Measurements from ENCODE around the gene DPH6.
"Not testable (repeated sequence)": the region's sequence is repeated elsewhere in the genome, so short reads cannot be mapped to it uniquely, and the experiment has no call there.

DPH6 gene

GRCh38 chr15:35485411-35485810, 60.6 kb downstream of the DPH6 start:
- no peak for DNase-seq (ENCODE audit: low spot score)

- DNase-seq (ENCODE audit: low spot score), result no peak
Measured at GRCh38 chr15:35484231-35484945, 61.6 kb downstream of the DPH6 start.

- no peak for DNase-seq (ENCODE audit: low spot score)
Measured at GRCh38 chr15:35481992-35482391, 64.0 kb downstream of the DPH6 start.

GRCh38 chr15:35481064-35481463, 64.9 kb downstream of the DPH6 start:
- no peak for DNase-seq (ENCODE audit: low spot score)

- DNase-seq (ENCODE audit: low spot score), result no peak
Measured at GRCh38 chr15:35479423-35479822, 66.5 kb downstream of the DPH6 start.

GRCh38 chr15:35477312-35478262, 68.4 kb downstream of the DPH6 start:
- no peak for DNase-seq (ENCODE audit: low spot score)

- no peak for DNase-seq (ENCODE audit: low spot score)
Measured at GRCh38 chr15:35471024-35471423, 74.9 kb downstream of the DPH6 start.

GRCh38 chr15:35470441-35470840, 75.5 kb downstream of the DPH6 start:
- no peak for DNase-seq (ENCODE audit: low spot score)

- DNase-seq (ENCODE audit: low spot score), result no peak
Measured at GRCh38 chr15:35466476-35466875, 79.5 kb downstream of the DPH6 start.

- DNase-seq (ENCODE audit: low spot score), result no peak
Measured at GRCh38 chr15:35465783-35466182, 80.2 kb downstream of the DPH6 start.

- DNase-seq (ENCODE audit: low spot score), result no peak
Measured at GRCh38 chr15:35460616-35461015, 85.3 kb downstream of the DPH6 start.

GRCh38 chr15:35458176-35458856, 87.6 kb downstream of the DPH6 start:
- DNase-seq (ENCODE audit: low spot score), result no peak

GRCh38 chr15:35455201-35455600, 90.8 kb downstream of the DPH6 start:
- no peak for DNase-seq (ENCODE audit: low spot score)

- DNase-seq (ENCODE audit: low spot score), result no peak
Measured at GRCh38 chr15:35450492-35450891, 95.5 kb downstream of the DPH6 start.

GRCh38 chr15:35448294-35448693, 97.7 kb downstream of the DPH6 start:
- no peak for DNase-seq (ENCODE audit: low spot score)

GRCh38 chr15:35445891-35446290, 100.1 kb downstream of the DPH6 start:
- no peak for DNase-seq (ENCODE audit: low spot score)

GRCh38 chr15:35444557-35445204, 101.3 kb downstream of the DPH6 start:
- peak; percentile 46 for DNase-seq (ENCODE audit: low spot score)

- DNase-seq (ENCODE audit: low spot score), result no peak
Measured at GRCh38 chr15:35443376-35443775, 102.6 kb downstream of the DPH6 start.

GRCh38 chr15:35442742-35443141, 103.2 kb downstream of the DPH6 start:
- DNase-seq (ENCODE audit: low spot score), result no peak

- not testable (repeated sequence) for DNase-seq (ENCODE audit: low spot score)
Measured at GRCh38 chr15:35441279-35441678, 104.7 kb downstream of the DPH6 start.

GRCh38 chr15:35440265-35440664, 105.7 kb downstream of the DPH6 start:
- DNase-seq (ENCODE audit: low spot score), result no peak

GRCh38 chr15:35439291-35439690, 106.7 kb downstream of the DPH6 start:
- no peak for DNase-seq (ENCODE audit: low spot score)

Measured in activated CD4-positive, alpha-beta T cell treated with anti-CD3 and anti-CD28 coated beads, Interleukin-2, Interleukin-4, amounts not matched to agents 100 ng/mL and 50 ng/mL, durations not matched to agents 16 hours and 8 hours (primary cell).